Measurements from ENCODE around the gene DCC. TPM values are rescaled to one million over a fixed set of nuclear protein-coding genes. Genes with fewer than 3 reads are reported as not detected.

DCC gene
- total and polyA plus RNA-seq, 9 of the 15 experiments (the other 6 are each of a cell fraction or from before 2014, with no cell fraction given), result not detected

GRCh38 chr18:53422896-53423295 is 1082.9 kb downstream of the DCC start:
- no peak overlapping the region for H3K4me2 ChIP-seq (ENCODE audit: insufficient read depth, low read length)
- ChIA-PET CTCF (ENCODE audit: low intra/inter-chr PET ratio) (no interaction called here), POLR2A (interaction anchor here (0.7 kb wide), 1 partner anchor 230 kb away, joined by 3 read pairs; no protein-coding TSS in a partner anchor)

More at GRCh38 chr18:53422896-53423295, 1082.9 kb downstream of the DCC start:
- H3K79me2 ChIP-seq (ENCODE audit: control insufficient read depth, insufficient read depth, low read length), result no peaks in the 10 kb centered on the region
- intact Hi-C loops (cut with micrococcal nuclease) (no loop called here), in situ Hi-C loops (cut with MboI) (no loop called here)
- no peaks in the 10 kb centered on the region for H3K27me3 ChIP-seq (ENCODE audit: control insufficient read depth in 2 of 2, insufficient read depth in 2 of 2, low read length in 2 of 2)
- DNase-seq (ENCODE audit: extremely low read depth in 1 of 4, low spot score in 3 of 4), result no peak
- no peaks in the 10 kb centered on the region for H3K9me3 ChIP-seq (replicated peaks; ENCODE audit: control insufficient read depth, insufficient read depth, low read depth, low read length)
- no peak for ATAC-seq
- H4K20me1 ChIP-seq (replicated peaks; ENCODE audit: control insufficient read depth, insufficient read depth, low read length), result no peaks in the 10 kb centered on the region
- no TSS peak for BruUV-seq (replicated peaks)
- no peak overlapping the region for H3K27ac ChIP-seq (ENCODE audit: extremely low read depth, low read depth, low read length)
- no peak overlapping the region for H2AFZ ChIP-seq (ENCODE audit: low read depth, low read length)
- H3K36me3 ChIP-seq (ENCODE audit: control insufficient read depth, insufficient read depth, low read length), result no peaks in the 10 kb centered on the region
- H3K4me1 ChIP-seq (replicated peaks in 1 of 2; ENCODE audit: control insufficient read depth in 2 of 2, insufficient read depth in 2 of 2, low read length in 2 of 2), result no peaks in the 10 kb centered on the region
- FAIRE-seq, result no peak
- TF ChIP-seq ZNF639 (CRISPR knock-in tag; conservative IDR thresholded peaks at IDR 0.05 in 1 of 2, IDR thresholded peaks at IDR 0.05 in 1 of 2), result no peak
- no peak for TF ChIP-seq ZNF699 (CRISPR knock-in tag; IDR thresholded peaks at IDR 0.05; ENCODE audit: insufficient replicate concordance)
- TF ChIP-seq, protein P1, sequence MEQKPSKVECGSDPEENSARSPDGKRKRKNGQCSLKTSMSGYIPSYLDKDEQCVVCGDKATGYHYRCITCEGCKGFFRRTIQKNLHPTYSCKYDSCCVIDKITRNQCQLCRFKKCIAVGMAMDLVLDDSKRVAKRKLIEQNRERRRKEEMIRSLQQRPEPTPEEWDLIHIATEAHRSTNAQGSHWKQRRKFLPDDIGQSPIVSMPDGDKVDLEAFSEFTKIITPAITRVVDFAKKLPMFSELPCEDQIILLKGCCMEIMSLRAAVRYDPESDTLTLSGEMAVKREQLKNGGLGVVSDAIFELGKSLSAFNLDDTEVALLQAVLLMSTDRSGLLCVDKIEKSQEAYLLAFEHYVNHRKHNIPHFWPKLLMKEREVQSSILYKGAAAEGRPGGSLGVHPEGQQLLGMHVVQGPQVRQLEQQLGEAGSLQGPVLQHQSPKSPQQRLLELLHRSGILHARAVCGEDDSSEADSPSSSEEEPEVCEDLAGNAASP (IDR thresholded peaks at IDR 0.05), result no peak
- TF ChIP-seq FOXM1 (IDR thresholded peaks at IDR 0.05; ENCODE audit: low read depth), result no peak
- no peak for TF ChIP-seq FOXM1 (CRISPR knock-in tag; IDR thresholded peaks at IDR 0.05; ENCODE audit: low read depth)
- TF ChIP-seq SMAD2 (IDR thresholded peaks at IDR 0.05; ENCODE audit: low read depth, low read length), result no peak
- TF ChIP-seq DEAF1 (CRISPR knock-in tag; IDR thresholded peaks at IDR 0.05), result no peak
- TF ChIP-seq ZZZ3 (IDR thresholded peaks at IDR 0.05), result no peak
- no peak for TF ChIP-seq RBM14 (IDR thresholded peaks at IDR 0.05; ENCODE audit: borderline replicate concordance, insufficient read depth, low read depth, low read length)
- no peak for TF ChIP-seq PHF20 (IDR thresholded peaks at IDR 0.05; ENCODE audit: partially characterized antibody)
- no peak overlapping the region for H3K9ac ChIP-seq (ENCODE audit: insufficient read depth in 1 of 2, low read depth in 2 of 2, low read length in 2 of 2)
- H3K9me1 ChIP-seq (ENCODE audit: control insufficient read depth, insufficient read depth, low read length), result no peaks in the 10 kb centered on the region
- WGBS (ENCODE audit: insufficient coverage, low coverage, missing lambda C conversion rate), result 0% methylated on average over 2 of the region's 2 CpGs
- no peak overlapping the region for H3K4me3 ChIP-seq

All from K562 (cell line).